WTC11 (cell line): ENCODE data around the gene HMGCS2. TPM values are rescaled to one million over a fixed set of nuclear protein-coding genes. Genes with fewer than 3 reads are reported as not detected.
"Not testable (repeated sequence)": the region's sequence is repeated elsewhere in the genome, so short reads cannot be mapped to it uniquely, and the experiment has no call there.

ENCODE experiments used
- ATAC-seq: fragments of 200-7000 bp; cut with Tn5 transposase; 2 replicates; pipeline ENCODE4 v1.10.0; 2021; ENCODE audit warnings: mild to moderate bottlenecking, moderate library complexity
- CTCF ChIA-PET: fragments of 300-600 bp; sonication (Branson Sonifier 250); formaldehyde crosslinking; loops from one replicate; lab custom pipeline; 2021; ENCODE audit warnings: antibody characterized with exemption; lab: Charles Lee
- POLR2A ChIA-PET: fragments of 350-600 bp; sonication (Branson Sonifier 250); formaldehyde crosslinking; loops from one replicate; lab custom pipeline; 2021; ENCODE audit warnings: antibody characterized with exemption; lab: Charles Lee
- DNase-seq: peaks from one replicate; pipeline ENCODE4 v3.0.0; 2021; ENCODE audit warnings: low spot score
- H3K27ac Mint-ChIP-seq: 2 replicates; pipeline ENCODE4 v1.8.0; 2021; ENCODE audit warnings: mixed read lengths
- H3K27me3 Mint-ChIP-seq: 2 replicates; pipeline ENCODE4 v1.8.0; 2021; ENCODE audit warnings: low read depth, mild to moderate bottlenecking, moderate library complexity, mixed read lengths
- H3K36me3 Mint-ChIP-seq: 2 replicates; pipeline ENCODE4 v1.8.0; 2021; ENCODE audit warnings: mixed read lengths
- H3K4me1 Mint-ChIP-seq: 2 replicates; pipeline ENCODE4 v1.8.0; 2022; ENCODE audit warnings: mixed read lengths
- H3K4me3 Mint-ChIP-seq: 2 replicates; pipeline ENCODE4 v1.8.0; 2021; ENCODE audit warnings: mild to moderate bottlenecking, moderate library complexity, mixed read lengths
- H3K9me3 Mint-ChIP-seq: 2 replicates; pipeline ENCODE4 v1.8.0; 2021; ENCODE audit warnings: mixed read lengths
- ETV6 ChIP-seq: sonication (generic); formaldehyde crosslinking; IDR thresholded peaks from 2 replicates; pipeline ENCODE4 v1.8.1; 2022; ENCODE audit warnings: mild to moderate bottlenecking, missing genetic modification reagents
- FOXK1 ChIP-seq: sonication (generic); formaldehyde crosslinking; IDR thresholded peaks from 2 replicates; pipeline ENCODE4 v1.8.0; 2022; ENCODE audit warnings: mild to moderate bottlenecking, moderate library complexity, missing genetic modification reagents
- HMGA2 ChIP-seq: fragments of 250-450 bp; sonication (Bioruptor Pico); IDR thresholded peaks from 2 replicates; pipeline ENCODE4 v1.4.0; 2021; ENCODE audit warnings: mild to moderate bottlenecking, moderate library complexity
- NFATC4 ChIP-seq: fragments of 250-450 bp; sonication (Bioruptor Pico); IDR thresholded peaks from 2 replicates; pipeline ENCODE4 v1.9.0; 2021; ENCODE audit warnings: mild to moderate bottlenecking
- NFYB ChIP-seq: sonication (generic); formaldehyde crosslinking; conservative IDR thresholded peaks from 2 replicates; pipeline ENCODE4 v1.8.0; 2022; ENCODE audit warnings: low read depth, missing genetic modification reagents
- NR2C2 ChIP-seq: sonication (generic); formaldehyde crosslinking; IDR thresholded peaks from 2 replicates; pipeline ENCODE4 v1.8.0; 2022; ENCODE audit warnings: mild to moderate bottlenecking, missing genetic modification reagents
- ZNF138 ChIP-seq: sonication (generic); formaldehyde crosslinking; conservative IDR thresholded peaks from 2 replicates; pipeline ENCODE4 v1.8.1; 2022; ENCODE audit warnings: mild to moderate bottlenecking, moderate library complexity, missing genetic modification reagents
- ZNF232 ChIP-seq: sonication (generic); formaldehyde crosslinking; IDR thresholded peaks from 2 replicates; pipeline ENCODE4 v1.8.0; 2022; ENCODE audit warnings: mild to moderate bottlenecking, missing genetic modification reagents
- ZNF317 ChIP-seq: sonication (generic); formaldehyde crosslinking; IDR thresholded peaks from 2 replicates; pipeline ENCODE4 v1.8.1; 2023; ENCODE audit warnings: low read depth, mild to moderate bottlenecking, moderate library complexity, missing genetic modification reagents, borderline replicate concordance
- ZNF396 ChIP-seq: fragments of 250-450 bp; sonication (Bioruptor Pico); IDR thresholded peaks from 2 replicates; pipeline ENCODE4 v1.8.0; 2021; ENCODE audit warnings: mild to moderate bottlenecking, moderate library complexity, borderline replicate concordance
- total RNA-seq: library from RNA; stranded (reverse); gene quantifications from 3 replicates; pipeline ENCODE4 v1.2.3, GENCODE V29; 2021
- TF ChIP-seq, protein P1 (sequence below): sonication (generic); formaldehyde crosslinking; IDR thresholded peaks from 2 replicates; pipeline ENCODE4 v1.8.0; 2022; ENCODE audit warnings: mild to moderate bottlenecking, missing genetic modification reagents
- TF ChIP-seq, protein P2 (sequence below): fragments of 250-450 bp; sonication (Bioruptor Pico); conservative IDR thresholded peaks from 2 replicates; pipeline ENCODE4 v1.9.0; 2021; ENCODE audit warnings: mild to moderate bottlenecking
- TF ChIP-seq, protein P3 (sequence below): sonication (generic); formaldehyde crosslinking; IDR thresholded peaks from 2 replicates; pipeline ENCODE4 v1.8.0; 2022; ENCODE audit warnings: mild to moderate bottlenecking, missing genetic modification reagents
- TF ChIP-seq, protein P4 (sequence below): sonication (generic); formaldehyde crosslinking; IDR thresholded peaks from 2 replicates; pipeline ENCODE4 v1.8.0; 2022; ENCODE audit warnings: missing genetic modification reagents
- TF ChIP-seq, protein P5 (sequence below): sonication (generic); formaldehyde crosslinking; IDR thresholded peaks from 2 replicates; pipeline ENCODE4 v1.8.1; 2023; ENCODE audit warnings: mild to moderate bottlenecking, moderate library complexity, missing genetic modification reagents
- TF ChIP-seq, protein P6 (sequence below): sonication (generic); formaldehyde crosslinking; IDR thresholded peaks from 2 replicates; pipeline ENCODE4 v1.8.0; 2022; ENCODE audit warnings: mild to moderate bottlenecking, missing genetic modification reagents

Gene HMGCS2
- total RNA-seq, 1 experiment from 2014 or later, result 0.24 TPM

DNA sequence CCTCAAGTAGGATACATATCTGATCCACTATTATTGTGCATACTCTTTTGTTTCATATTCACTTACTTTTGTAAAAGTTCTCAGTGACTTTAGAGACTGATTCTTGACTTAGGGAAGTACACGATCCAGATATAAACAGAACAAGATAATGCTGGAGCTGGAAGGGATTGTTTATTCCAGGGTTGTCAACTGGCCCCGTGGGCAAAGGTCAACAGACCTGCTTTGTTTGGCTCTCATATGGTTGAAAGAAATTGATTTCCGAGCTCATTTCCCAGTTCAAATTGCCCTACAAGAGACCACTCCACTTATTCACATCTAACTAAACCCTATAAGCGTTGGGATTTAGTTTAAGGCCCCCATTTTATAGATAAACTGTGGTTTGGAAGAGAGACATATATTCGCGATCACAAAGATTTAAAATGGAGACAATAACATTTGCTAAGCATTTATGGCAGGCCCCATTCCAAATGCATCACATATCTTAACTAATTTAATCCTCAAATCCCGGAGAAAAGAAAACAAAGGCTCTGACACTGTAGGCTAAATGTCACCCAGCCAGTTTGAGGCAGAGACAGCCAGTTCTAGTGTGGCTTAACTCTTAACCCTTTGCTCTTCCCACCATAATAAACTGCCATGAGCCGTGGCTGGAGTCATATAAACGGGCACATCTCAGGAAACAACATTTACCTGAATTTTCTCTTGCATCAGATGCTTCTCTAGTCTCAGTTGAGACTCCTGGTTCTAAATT lies 21.9 kb upstream of the HMGCS2 start (continued):
- TF ChIP-seq, protein P1, sequence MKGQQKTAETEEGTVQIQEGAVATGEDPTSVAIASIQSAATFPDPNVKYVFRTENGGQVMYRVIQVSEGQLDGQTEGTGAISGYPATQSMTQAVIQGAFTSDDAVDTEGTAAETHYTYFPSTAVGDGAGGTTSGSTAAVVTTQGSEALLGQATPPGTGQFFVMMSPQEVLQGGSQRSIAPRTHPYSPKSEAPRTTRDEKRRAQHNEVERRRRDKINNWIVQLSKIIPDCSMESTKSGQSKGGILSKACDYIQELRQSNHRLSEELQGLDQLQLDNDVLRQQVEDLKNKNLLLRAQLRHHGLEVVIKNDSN (CRISPR knock-in tag), result no peak
- no peak for TF ChIP-seq NFYB (CRISPR knock-in tag)
- TF ChIP-seq FOXK1 (CRISPR knock-in tag), result no peak
- TF ChIP-seq, protein P2, sequence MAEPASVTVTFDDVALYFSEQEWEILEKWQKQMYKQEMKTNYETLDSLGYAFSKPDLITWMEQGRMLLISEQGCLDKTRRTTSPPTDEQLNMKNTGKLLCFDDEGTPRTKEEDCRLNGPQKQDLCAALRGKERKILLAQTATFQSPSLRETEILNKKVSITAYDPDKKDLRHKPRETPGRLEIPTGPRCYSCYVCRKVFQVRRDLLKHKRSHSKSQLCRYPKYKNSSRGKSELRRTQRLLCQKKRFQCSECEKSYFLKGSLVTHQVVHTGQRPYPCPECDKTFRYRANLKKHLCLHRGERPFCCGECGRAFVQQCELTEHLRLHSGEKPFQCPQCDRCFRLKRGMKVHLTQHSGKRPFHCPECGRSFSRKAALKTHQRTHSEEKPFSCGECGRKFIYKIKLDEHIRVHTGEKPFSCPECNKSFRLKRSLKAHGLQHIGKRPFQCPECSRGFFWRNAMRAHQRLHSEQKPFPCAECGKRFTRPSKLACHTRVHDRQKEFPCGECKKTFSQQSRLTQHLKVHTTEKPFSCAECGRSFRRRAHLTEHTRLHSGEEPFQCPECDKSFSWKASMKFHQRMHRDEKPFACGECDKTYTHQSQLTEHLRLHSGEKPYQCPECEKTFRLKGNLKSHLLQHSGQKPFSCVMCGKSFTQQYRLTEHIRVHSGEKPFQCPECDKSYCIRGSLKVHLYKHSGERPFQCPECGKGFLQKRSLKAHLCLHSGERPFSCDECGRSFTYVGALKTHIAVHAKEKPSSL, result no peak
- no peak for TF ChIP-seq NFATC4 (CRISPR knock-in tag)
- TF ChIP-seq, all 79 proteins: peak for 0

DNA sequence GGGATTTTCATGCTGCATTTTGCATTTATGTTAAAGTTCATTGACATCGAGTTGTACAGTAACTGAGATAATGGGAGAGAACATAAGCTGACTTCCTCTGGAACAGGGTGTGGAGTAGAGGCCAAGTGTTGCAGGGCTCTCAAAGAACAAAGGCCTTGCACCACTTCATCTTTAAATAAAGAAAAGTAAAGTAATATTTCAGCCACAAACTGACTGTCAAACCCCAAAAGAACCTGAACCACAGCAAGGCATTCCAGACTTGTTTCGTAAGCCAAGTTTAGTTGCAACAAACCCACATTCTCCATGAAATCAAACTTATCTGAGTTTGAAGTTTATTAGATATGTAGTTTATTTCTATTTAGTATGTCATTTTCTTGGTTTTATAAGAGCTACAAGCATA lies 19.1 kb upstream of the HMGCS2 start:
- no peak for DNase-seq

DNA sequence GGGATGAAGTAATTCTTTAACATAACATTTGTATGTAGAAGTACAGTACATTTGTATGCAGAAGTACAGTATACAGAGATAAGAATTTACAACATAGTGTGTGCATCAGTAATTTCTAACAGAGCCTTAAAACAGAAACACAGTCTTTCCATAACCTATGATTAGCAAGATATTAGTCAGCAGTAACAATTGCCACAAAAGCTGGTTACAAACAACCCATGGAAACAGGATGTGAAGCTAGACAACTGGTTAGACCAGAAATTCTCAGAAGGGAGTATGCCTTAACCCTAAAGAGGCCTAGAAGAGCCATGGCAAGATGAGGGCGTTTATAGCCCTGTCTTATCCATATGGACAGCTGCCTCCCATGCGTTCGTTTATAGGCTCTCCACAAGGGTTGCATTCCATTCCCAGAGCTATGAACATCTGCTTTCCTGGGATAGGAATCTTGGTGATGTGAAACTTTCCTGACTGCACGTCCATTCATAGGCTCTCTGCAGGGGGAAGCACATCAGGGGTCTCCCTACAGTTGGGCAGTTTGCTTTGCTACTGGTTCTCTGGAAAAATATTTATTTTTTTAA lies 17.9 kb upstream of the HMGCS2 start:
- H3K9me3 Mint-ChIP-seq, DNase-seq, H3K4me1 Mint-ChIP-seq, H3K27me3 Mint-ChIP-seq, POLR2A ChIA-PET, H3K27ac Mint-ChIP-seq, H3K4me3 Mint-ChIP-seq, ATAC-seq, H3K36me3 Mint-ChIP-seq: not testable (repeated sequence)
- CTCF ChIA-PET, result interaction anchor here (0.8 to 1.9 kb wide), 2 partner anchors 22 to 162 kb away, joined by 3 to 8 read pairs; no protein-coding TSS in a partner anchor

More for the DNA sequence above, 19.1 kb upstream of the HMGCS2 start:
- ChIA-PET CTCF (no interaction called here), POLR2A (interaction anchor here (0.6 kb wide), 1 partner anchor 162 kb away, joined by 3 read pairs; no protein-coding TSS in a partner anchor)
- no peak for ATAC-seq
- Mint-ChIP-seq H3K27ac (no peak overlapping the region), H3K4me1 (0 out of 2 replicates have a peak, but pooled peaks cover 3% of the 10 kb centered on the region), H3K4me3 (no peak overlapping the region), H3K36me3 (no peaks in the 10 kb centered on the region), H3K9me3 (no peaks in the 10 kb centered on the region)
- TF ChIP-seq, protein P3, sequence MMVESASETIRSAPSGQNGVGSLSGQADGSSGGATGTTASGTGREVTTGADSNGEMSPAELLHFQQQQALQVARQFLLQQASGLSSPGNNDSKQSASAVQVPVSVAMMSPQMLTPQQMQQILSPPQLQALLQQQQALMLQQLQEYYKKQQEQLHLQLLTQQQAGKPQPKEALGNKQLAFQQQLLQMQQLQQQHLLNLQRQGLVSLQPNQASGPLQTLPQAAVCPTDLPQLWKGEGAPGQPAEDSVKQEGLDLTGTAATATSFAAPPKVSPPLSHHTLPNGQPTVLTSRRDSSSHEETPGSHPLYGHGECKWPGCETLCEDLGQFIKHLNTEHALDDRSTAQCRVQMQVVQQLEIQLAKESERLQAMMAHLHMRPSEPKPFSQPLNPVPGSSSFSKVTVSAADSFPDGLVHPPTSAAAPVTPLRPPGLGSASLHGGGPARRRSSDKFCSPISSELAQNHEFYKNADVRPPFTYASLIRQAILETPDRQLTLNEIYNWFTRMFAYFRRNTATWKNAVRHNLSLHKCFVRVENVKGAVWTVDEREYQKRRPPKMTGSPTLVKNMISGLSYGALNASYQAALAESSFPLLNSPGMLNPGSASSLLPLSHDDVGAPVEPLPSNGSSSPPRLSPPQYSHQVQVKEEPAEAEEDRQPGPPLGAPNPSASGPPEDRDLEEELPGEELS (CRISPR knock-in tag), result no peak
- TF ChIP-seq ZNF138 (CRISPR knock-in tag), result no peak
- TF ChIP-seq, protein P4, sequence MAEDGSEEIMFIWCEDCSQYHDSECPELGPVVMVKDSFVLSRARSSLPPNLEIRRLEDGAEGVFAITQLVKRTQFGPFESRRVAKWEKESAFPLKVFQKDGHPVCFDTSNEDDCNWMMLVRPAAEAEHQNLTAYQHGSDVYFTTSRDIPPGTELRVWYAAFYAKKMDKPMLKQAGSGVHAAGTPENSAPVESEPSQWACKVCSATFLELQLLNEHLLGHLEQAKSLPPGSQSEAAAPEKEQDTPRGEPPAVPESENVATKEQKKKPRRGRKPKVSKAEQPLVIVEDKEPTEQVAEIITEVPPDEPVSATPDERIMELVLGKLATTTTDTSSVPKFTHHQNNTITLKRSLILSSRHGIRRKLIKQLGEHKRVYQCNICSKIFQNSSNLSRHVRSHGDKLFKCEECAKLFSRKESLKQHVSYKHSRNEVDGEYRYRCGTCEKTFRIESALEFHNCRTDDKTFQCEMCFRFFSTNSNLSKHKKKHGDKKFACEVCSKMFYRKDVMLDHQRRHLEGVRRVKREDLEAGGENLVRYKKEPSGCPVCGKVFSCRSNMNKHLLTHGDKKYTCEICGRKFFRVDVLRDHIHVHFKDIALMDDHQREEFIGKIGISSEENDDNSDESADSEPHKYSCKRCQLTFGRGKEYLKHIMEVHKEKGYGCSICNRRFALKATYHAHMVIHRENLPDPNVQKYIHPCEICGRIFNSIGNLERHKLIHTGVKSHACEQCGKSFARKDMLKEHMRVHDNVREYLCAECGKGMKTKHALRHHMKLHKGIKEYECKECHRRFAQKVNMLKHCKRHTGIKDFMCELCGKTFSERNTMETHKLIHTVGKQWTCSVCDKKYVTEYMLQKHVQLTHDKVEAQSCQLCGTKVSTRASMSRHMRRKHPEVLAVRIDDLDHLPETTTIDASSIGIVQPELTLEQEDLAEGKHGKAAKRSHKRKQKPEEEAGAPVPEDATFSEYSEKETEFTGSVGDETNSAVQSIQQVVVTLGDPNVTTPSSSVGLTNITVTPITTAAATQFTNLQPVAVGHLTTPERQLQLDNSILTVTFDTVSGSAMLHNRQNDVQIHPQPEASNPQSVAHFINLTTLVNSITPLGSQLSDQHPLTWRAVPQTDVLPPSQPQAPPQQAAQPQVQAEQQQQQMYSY, result no peak
- no peak for TF ChIP-seq ZNF317 (CRISPR knock-in tag)
- TF ChIP-seq ZNF396, result no peak
- TF ChIP-seq, protein P2, result no peak
- TF ChIP-seq, protein P5, sequence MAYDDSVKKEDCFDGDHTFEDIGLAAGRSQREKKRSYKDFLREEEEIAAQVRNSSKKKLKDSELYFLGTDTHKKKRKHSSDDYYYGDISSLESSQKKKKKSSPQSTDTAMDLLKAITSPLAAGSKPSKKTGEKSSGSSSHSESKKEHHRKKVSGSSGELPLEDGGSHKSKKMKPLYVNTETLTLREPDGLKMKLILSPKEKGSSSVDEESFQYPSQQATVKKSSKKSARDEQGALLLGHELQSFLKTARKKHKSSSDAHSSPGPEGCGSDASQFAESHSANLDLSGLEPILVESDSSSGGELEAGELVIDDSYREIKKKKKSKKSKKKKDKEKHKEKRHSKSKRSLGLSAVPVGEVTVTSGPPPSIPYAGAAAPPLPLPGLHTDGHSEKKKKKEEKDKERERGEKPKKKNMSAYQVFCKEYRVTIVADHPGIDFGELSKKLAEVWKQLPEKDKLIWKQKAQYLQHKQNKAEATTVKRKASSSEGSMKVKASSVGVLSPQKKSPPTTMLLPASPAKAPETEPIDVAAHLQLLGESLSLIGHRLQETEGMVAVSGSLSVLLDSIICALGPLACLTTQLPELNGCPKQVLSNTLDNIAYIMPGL (CRISPR knock-in tag), result no peak
- TF ChIP-seq ZNF232 (CRISPR knock-in tag), result no peak
- TF ChIP-seq, protein P6, sequence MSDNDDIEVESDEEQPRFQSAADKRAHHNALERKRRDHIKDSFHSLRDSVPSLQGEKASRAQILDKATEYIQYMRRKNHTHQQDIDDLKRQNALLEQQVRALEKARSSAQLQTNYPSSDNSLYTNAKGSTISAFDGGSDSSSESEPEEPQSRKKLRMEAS (CRISPR knock-in tag), result no peak
- no peak for TF ChIP-seq ETV6 (CRISPR knock-in tag)
- TF ChIP-seq HMGA2 (CRISPR knock-in tag), result no peak
- no peak for TF ChIP-seq NR2C2 (CRISPR knock-in tag)
- TF ChIP-seq, all 79 proteins: peak for 0
- no peaks in the 10 kb centered on the region for H3K27me3 Mint-ChIP-seq
